Right lobe of liver (tissue), 4 donors: ENCODE results near the gene SDF4.

Experiments
- POLR2A ChIP-seq: fragments of 450-650 bp; IDR thresholded peaks from one replicate; pipeline ENCODE4 v1.6.1; 2017; ENCODE audit warnings: antibody characterized with exemption, mild to moderate bottlenecking
- TF ChIP-seq, protein P1 (sequence below), 4 donors: fragments of 200-600 bp in 3 of 4; fragments of 450-650 bp in 1 of 4; IDR thresholded peaks; one replicate each; pipeline versions ENCODE4 v1.5.1 to v1.8.0; 2016 to 2022; ENCODE audit warnings: antibody characterized with exemption in 4 of 4, mild to moderate bottlenecking in 2 of 4
- donor health status: DM: no; HTN: no; CAD: no.
- donor health status: DM: no; HTN: no; CAD: no.
- donor health status: DM: no; HTN: yes; CAD: no.

DNA sequence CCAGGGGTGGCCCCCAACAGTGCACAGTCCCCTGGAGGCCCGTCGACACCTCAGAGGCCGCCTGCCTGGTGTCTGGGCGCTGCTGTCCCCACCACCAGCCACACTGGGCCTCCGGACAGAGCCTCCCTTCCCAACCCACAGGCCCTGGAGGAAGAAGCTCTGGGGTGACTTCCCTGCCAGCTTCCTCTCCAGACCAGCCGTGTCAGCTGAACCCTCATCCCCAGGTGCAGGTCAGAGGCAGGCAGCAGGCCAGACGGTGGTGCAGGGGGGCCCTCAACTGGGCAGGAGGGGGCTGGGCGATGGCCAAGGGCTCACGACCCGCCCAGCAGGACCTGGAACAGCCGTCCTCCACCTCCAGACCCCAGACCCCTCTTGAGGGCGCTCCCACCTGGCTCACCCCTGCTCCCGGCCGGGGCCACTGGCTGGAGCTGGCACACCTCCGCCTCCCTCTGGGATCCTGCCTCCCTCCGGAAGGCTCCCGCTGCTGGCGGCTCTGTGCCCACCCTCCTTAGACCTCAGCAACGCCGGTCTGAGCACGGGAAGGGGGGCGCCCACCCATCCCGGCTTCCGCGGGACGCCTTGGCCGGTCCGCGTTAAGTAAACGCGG lies 25.9 kb downstream of the SDF4 start:
- TF ChIP-seq, protein P1, sequence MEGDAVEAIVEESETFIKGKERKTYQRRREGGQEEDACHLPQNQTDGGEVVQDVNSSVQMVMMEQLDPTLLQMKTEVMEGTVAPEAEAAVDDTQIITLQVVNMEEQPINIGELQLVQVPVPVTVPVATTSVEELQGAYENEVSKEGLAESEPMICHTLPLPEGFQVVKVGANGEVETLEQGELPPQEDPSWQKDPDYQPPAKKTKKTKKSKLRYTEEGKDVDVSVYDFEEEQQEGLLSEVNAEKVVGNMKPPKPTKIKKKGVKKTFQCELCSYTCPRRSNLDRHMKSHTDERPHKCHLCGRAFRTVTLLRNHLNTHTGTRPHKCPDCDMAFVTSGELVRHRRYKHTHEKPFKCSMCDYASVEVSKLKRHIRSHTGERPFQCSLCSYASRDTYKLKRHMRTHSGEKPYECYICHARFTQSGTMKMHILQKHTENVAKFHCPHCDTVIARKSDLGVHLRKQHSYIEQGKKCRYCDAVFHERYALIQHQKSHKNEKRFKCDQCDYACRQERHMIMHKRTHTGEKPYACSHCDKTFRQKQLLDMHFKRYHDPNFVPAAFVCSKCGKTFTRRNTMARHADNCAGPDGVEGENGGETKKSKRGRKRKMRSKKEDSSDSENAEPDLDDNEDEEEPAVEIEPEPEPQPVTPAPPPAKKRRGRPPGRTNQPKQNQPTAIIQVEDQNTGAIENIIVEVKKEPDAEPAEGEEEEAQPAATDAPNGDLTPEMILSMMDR (IDR thresholded peaks at IDR 0.05) = no peak
- no peak for TF ChIP-seq POLR2A
